GM12878 (cell line): ENCODE results near the gene MARS1. TPM values are rescaled to one million over a fixed set of nuclear protein-coding genes. Genes with fewer than 3 reads are reported as not detected.

Experiments
- BHLHE40 ChIP-seq, 2 experiments: fragments of 450-650 bp in 1 of 2; IDR thresholded peaks; 2 replicates each; pipeline ENCODE4 v1.6.1; 2011 to 2017; ENCODE audit warnings: low read depth in 2 of 2, borderline replicate concordance in 1 of 2, improper control_type of control experiment in 1 of 2, low read length in 1 of 2, mild to moderate bottlenecking in 1 of 2
- CHD4 ChIP-seq: fragments of 200-600 bp; sonication (generic); IDR thresholded peaks from 2 replicates; pipeline ENCODE4 v1.6.1; 2016; ENCODE audit warnings: mild to moderate bottlenecking
- CREB1 ChIP-seq: IDR thresholded peaks from 2 replicates; pipeline ENCODE4 v1.6.1; 2012; ENCODE audit warnings: low read depth, mild to moderate bottlenecking, inconsistent platforms
- CREM ChIP-seq: IDR thresholded peaks from 2 replicates; pipeline ENCODE4 v1.6.1; 2014; ENCODE audit warnings: antibody characterized with exemption, low read depth
- EED ChIP-seq: sonication (generic); IDR thresholded peaks from 2 replicates; pipeline ENCODE4 v1.6.1; 2016; ENCODE audit warnings: antibody characterized with exemption, low read depth
- EP300 ChIP-seq, 2 experiments: fragments of 150-350 bp in 1 of 2; IDR thresholded peaks; 2 replicates each; pipeline ENCODE4 v1.6.1; 2011 to 2012; ENCODE audit warnings: low read depth in 2 of 2, low read length in 2 of 2, borderline replicate concordance in 1 of 2, improper control_type of control experiment in 1 of 2, inconsistent platforms in 1 of 2; ENCODE audit not compliant: control insufficient read depth in 1 of 2
- NR2C2 ChIP-seq: IDR thresholded peaks from 2 replicates; pipeline ENCODE4 v1.6.1; 2011; ENCODE audit warnings: borderline replicate concordance, low read depth; ENCODE audit not compliant: control insufficient read depth, insufficient read length
- NR2F1 ChIP-seq: fragments of 450-650 bp; conservative IDR thresholded peaks from 2 replicates; pipeline ENCODE4 v1.6.1; 2017; ENCODE audit warnings: mild to moderate bottlenecking
- POLR2AphosphoS5 ChIP-seq: IDR thresholded peaks from 2 replicates; pipeline ENCODE4 v1.6.1; 2011; ENCODE audit warnings: mild to moderate bottlenecking, low read length, inconsistent platforms
- SIN3A ChIP-seq: IDR thresholded peaks from 2 replicates; pipeline ENCODE4 v1.6.1; 2012; ENCODE audit warnings: low read depth, low read length, improper control_type of control experiment
- SMAD1 ChIP-seq: fragments of 450-650 bp; IDR thresholded peaks from 2 replicates; pipeline ENCODE4 v1.6.1; 2018; ENCODE audit warnings: mild to moderate bottlenecking, low read depth; ENCODE audit not compliant: partially characterized antibody
- TAF1 ChIP-seq: IDR thresholded peaks from 2 replicates; pipeline ENCODE4 v1.6.1; 2011; ENCODE audit warnings: mild to moderate bottlenecking, low read depth, low read length, borderline replicate concordance
- YBX1 ChIP-seq: fragments of 450-650 bp; IDR thresholded peaks from 2 replicates; pipeline ENCODE4 v1.6.1; 2016; ENCODE audit warnings: antibody characterized with exemption
- polyA plus RNA-seq, 11 experiments: library from polyadenylated mRNA; depleted of rRNA in 4 of 11; unstranded in 6 of 11; stranded (reverse) in 5 of 11; fragments of >200 nt; fragmentation: Nextera tagmentation in 4 of 11; fragmentation: Illumina TruSeq in 1 of 11; extraction: Ambion mirVana in 4 of 11; extraction: Trizol in 1 of 11; gene quantifications; 1 replicate in 1 of 11; 2 replicates in 10 of 11; pipeline versions ENCODE4 v1.2.1 to v1.2.3, GENCODE V29; 2011 to 2016; ENCODE audit warnings: inconsistent platforms in 2 of 11, missing spikeins in 2 of 11, low read depth in 1 of 11
- total RNA-seq, 4 experiments: library from RNA; depleted of rRNA in 3 of 4; stranded (reverse); fragments of >200 nt in 3 of 4; fragmentation: Illumina TruSeq in 1 of 4; extraction: Trizol in 1 of 4; gene quantifications; 2 replicates each; pipeline versions ENCODE4 v1.2.1 to v1.2.3, GENCODE V29; 2013 to 2021

The MARS1 gene
- total and polyA plus RNA-seq, 10 of the 15 experiments (the other 5 are each of a cell fraction or from before 2014, with no cell fraction given) = 72.3 to 270 (median 153) TPM

- TF ChIP-seq EP300 (IDR thresholded peaks at IDR 0.05; ENCODE audit: borderline replicate concordance in 1 of 2, control insufficient read depth in 1 of 2, low read depth in 2 of 2, low read length in 2 of 2) (no peak), CREB1 (peak; percentile 8; the same call in 1 of the 2 replicates), NR2F1 (peak; percentile 22; the same call in 1 of the 2 replicates), YBX1 (no peak), SIN3A (0 out of 2 replicates have a peak, but pooled peaks have one; percentile 44), SMAD1 (no peak), NR2C2 (no peak), POLR2AphosphoS5 (peak; percentile 28; the same call in 1 of the 2 replicates), BHLHE40 (IDR thresholded peaks at IDR 0.05; ENCODE audit: borderline replicate concordance in 1 of 2, low read depth in 2 of 2, low read length in 1 of 2) (0 out of 4 replicates have a peak, but pooled peaks of 1 of the 2 experiments have one; percentile 6), TAF1 (no peak), CHD4 (no peak), CREM (no peak), EED (no peak)
Observed at GRCh38 chr12:57522887-57523705, 35.2 kb downstream of the MARS1 start (continued).
